K562 treated with DMSO at 1 percent for 4 hours (cell line): ENCODE measurements around the gene YTHDC1. TPM values are rescaled to one million over a fixed set of nuclear protein-coding genes. Genes with fewer than 3 reads are reported as not detected.

Experiments used
- total RNA-seq: library from RNA; unstranded; fragments of 300-600 nt; gene quantifications from 2 replicates; pipeline ENCODE4 v1.2.3, GENCODE V29; 2022; ENCODE audit not compliant: insufficient read depth

The YTHDC1 gene
- total RNA-seq, result 30.9 and 34.9 TPM in 2 replicates

DNA sequence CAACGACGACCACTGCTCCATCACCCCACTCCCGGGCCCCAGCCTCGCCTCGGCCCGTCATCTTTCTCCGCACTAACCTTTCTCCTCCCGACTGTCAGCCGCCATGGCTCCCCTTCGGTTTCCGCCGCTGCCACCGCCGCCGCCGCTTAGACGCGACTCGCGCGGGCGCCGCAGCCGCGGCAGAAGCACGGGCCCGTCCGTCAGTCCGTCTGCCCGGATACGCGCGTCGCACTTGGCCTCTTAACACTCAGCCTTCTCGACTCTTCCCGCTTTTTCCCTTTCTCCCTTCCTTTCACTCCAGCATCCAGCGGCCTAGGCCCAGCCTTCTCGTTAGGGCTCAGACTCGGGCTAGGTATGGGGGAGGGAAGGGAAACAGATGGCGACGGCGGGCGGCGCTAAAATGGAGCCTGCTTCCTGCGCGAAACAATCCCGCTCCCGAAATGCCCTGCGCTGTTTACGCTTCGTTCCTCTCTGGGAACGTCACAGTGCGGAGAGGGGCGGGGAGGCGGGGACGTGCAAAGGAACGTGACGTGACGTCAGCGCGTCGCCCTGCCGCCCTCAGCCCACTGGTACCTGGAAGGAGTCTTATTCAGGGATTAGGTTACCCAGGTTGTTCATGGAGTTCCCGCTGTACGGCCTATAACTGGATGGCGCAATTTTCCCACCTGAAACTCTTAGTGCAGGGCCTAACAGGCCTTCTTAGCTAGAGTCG is at the start of gene YTHDC1:
Gene YTHDC1, minus strand, starts transcription at position 442 of the 712 bp plus-strand sequence. Its CDS starts 337 bp downstream, at position 105.

Other genes starting within 250 kb of the YTHDC1 start
- gene TMPRSS11F, start 220.2 kb downstream of the YTHDC1 start, total RNA-seq, result not detected in 2 replicates
- not detected in 2 replicates for gene TMPRSS11B, start 104.4 kb downstream of the YTHDC1 start, total RNA-seq
- gene TMPRSS11E, start 97.4 kb upstream of the YTHDC1 start, total RNA-seq, result not detected in 2 replicates
- not detected in 2 replicates for gene UGT2B17, start 226.2 kb upstream of the YTHDC1 start, total RNA-seq